Caco-2 (cell line): ENCODE data around the gene TMEM209. TPM values are rescaled to one million over a fixed set of nuclear protein-coding genes. Genes with fewer than 3 reads are reported as not detected.

ENCODE experiments used
- BruUV-seq: library from RNA; stranded (reverse); fragments of 400-500 nt; replicated peaks from 2 replicates; lab custom pipeline; 2021; lab: Mats Ljungman, UMichigan
- CTCF ChIA-PET: fragments of 300-600 bp; sonication (Branson Sonifier 250); formaldehyde crosslinking; loops from one replicate; lab custom pipeline; 2022; ENCODE audit warnings: antibody characterized with exemption; lab: Charles Lee
- POLR2A ChIA-PET: fragments of 300-600 bp; sonication (Branson Sonifier 250); formaldehyde crosslinking; loops from one replicate; lab custom pipeline; 2022; ENCODE audit warnings: antibody characterized with exemption; lab: Charles Lee
- DNase-seq, 2 experiments: peaks; one replicate each; pipeline versions ENCODE4 v3.0.0 to v3.0.0-alpha.2; 2020 to 2022
- H3K27me3 ChIP-seq: replicated peaks from 2 replicates; pipeline ENCODE4 v1.6.0; 2011; ENCODE audit warnings: low read length; ENCODE audit not compliant: control insufficient read depth, insufficient read depth
- H3K36me3 ChIP-seq: 2 replicates; pipeline ENCODE4 v1.5.1; 2011; ENCODE audit warnings: low read length; ENCODE audit not compliant: control insufficient read depth, insufficient read depth
- H3K4me1 ChIP-seq: fragments of 250-450 bp; sonication (Bioruptor Pico); 2 replicates; pipeline ENCODE4 v1.5.1; 2020; ENCODE audit warnings: mild to moderate bottlenecking
- H3K4me3 ChIP-seq: 2 replicates; pipeline ENCODE4 v1.5.1; 2011; ENCODE audit warnings: low read depth, mild to moderate bottlenecking, control low read depth, low read length
- H3K9me3 ChIP-seq: fragments of 250-450 bp; sonication (Bioruptor Pico); 2 replicates; pipeline ENCODE4 v1.5.1; 2020; ENCODE audit warnings: mild to moderate bottlenecking, moderate library complexity
- H3K27ac Mint-ChIP-seq: one replicate; pipeline ENCODE4 v1.8.0; 2022; ENCODE audit warnings: mixed read lengths; ENCODE audit not compliant: unreplicated experiment
- H3K27me3 Mint-ChIP-seq: one replicate; pipeline ENCODE4 v1.8.0; 2022; ENCODE audit warnings: mixed read lengths; ENCODE audit not compliant: insufficient read depth, unreplicated experiment
- H3K36me3 Mint-ChIP-seq: one replicate; pipeline ENCODE4 v1.8.0; 2022; ENCODE audit warnings: mild to moderate bottlenecking, mixed read lengths; ENCODE audit not compliant: insufficient read depth, unreplicated experiment
- H3K4me1 Mint-ChIP-seq: one replicate; pipeline ENCODE4 v1.8.0; 2022; ENCODE audit warnings: low read depth, mixed read lengths; ENCODE audit not compliant: unreplicated experiment
- H3K4me3 Mint-ChIP-seq: one replicate; pipeline ENCODE4 v1.8.0; 2022; ENCODE audit warnings: mild to moderate bottlenecking, moderate library complexity, mixed read lengths; ENCODE audit not compliant: unreplicated experiment
- H3K9me3 Mint-ChIP-seq: one replicate; pipeline ENCODE4 v1.8.0; 2022; ENCODE audit warnings: mixed read lengths; ENCODE audit not compliant: unreplicated experiment
- CTCF ChIP-seq, 2 experiments: fragments of 200-600 bp in 1 of 2; IDR thresholded peaks; 1 replicate in 1 of 2; 2 replicates in 1 of 2; pipeline versions ENCODE4 v1.5.1 to v1.8.0; 2011 to 2022; ENCODE audit warnings: antibody characterized with exemption in 1 of 2, control low read depth in 1 of 2, inconsistent platforms in 1 of 2, low read depth in 1 of 2, low read length in 1 of 2, mild to moderate bottlenecking in 1 of 2, moderate library complexity in 1 of 2; ENCODE audit not compliant: insufficient read depth in 1 of 2, severe bottlenecking in 1 of 2, unreplicated experiment in 1 of 2
- intact Hi-C: fragments of 100-400 bp; cut with micrococcal nuclease; formaldehyde crosslinking; loops from one replicate; pipeline ENCODE4 v1.10.0; 2022; ENCODE audit not compliant: unreplicated experiment
- total RNA-seq: library from RNA; stranded (reverse); gene quantifications from 2 replicates; pipeline ENCODE4 v1.2.3, GENCODE V29; 2022

The TMEM209 gene
- total RNA-seq, 1 experiment from 2014 or later = 34.5 TPM

- Histone ChIP-seq H3K4me3 (no peak overlapping the region), H3K27me3 (no peaks in the 10 kb centered on the region), H3K36me3 (no peaks in the 10 kb centered on the region), H3K9me3 (no peaks in the 10 kb centered on the region), H3K4me1 (peaks cover 7% of the 10 kb centered on the region)
- no TSS peak for BruUV-seq
- no peak for TF ChIP-seq CTCF (IDR thresholded peaks at IDR 0.05; ENCODE audit: insufficient read depth in 1 of 2, low read depth in 1 of 2, low read length in 1 of 2, severe bottlenecking in 1 of 2, unreplicated experiment in 1 of 2)
- Mint-ChIP-seq H3K4me1 (no peaks in the 10 kb centered on the region), H3K27me3 (no peaks in the 10 kb centered on the region), H3K36me3 (peaks cover 11% of the 10 kb centered on the region), H3K27ac (no peak overlapping the region), H3K9me3 (no peaks in the 10 kb centered on the region), H3K4me3 (no peak overlapping the region)
- intact Hi-C loops = no loop called here
- no peak for DNase-seq
- ChIA-PET CTCF (no interaction called here), POLR2A (no interaction called here)
These were observed 3.3 kb upstream of the TMEM209 start for GRCh38 chr7:130208516-130208915.

- Mint-ChIP-seq H3K27ac (no peak within 1 kb of the TSS), H3K4me3 (no peak within 1 kb of the TSS), H3K4me1 (no peaks in the 10 kb centered on the region), H3K27me3 (no peaks in the 10 kb centered on the region), H3K36me3 (peaks cover 18% of the 10 kb centered on the region), H3K9me3 (no peaks in the 10 kb centered on the region)
- intact Hi-C loops = no loop called here
- CTCF ChIA-PET = no interaction called here
- Histone ChIP-seq H3K9me3 (no peaks in the 10 kb centered on the region), H3K36me3 (no peaks in the 10 kb centered on the region), H3K4me3 (no peak within 1 kb of the TSS), H3K27me3 (no peaks in the 10 kb centered on the region), H3K4me1 (peaks cover 7% of the 10 kb centered on the region)
- POLR2A ChIA-PET = no interaction called here
- TF ChIP-seq CTCF (IDR thresholded peaks at IDR 0.05; ENCODE audit: insufficient read depth in 1 of 2, low read depth in 1 of 2, low read length in 1 of 2, severe bottlenecking in 1 of 2, unreplicated experiment in 1 of 2) = no peak
- no TSS peak for BruUV-seq
- DNase-seq = no peak
These were observed 2.4 kb upstream of the TMEM209 start, which contains the start of gene SSMEM1 for GRCh38 chr7:130207642-130208041. Gene SSMEM1, plus strand, starts transcription at chr7:130207860. Its CDS starts 51 bp downstream, at chr7:130207911.

GRCh38 chr7:130207033-130207432 is 1.8 kb upstream of the TMEM209 start:
- Histone ChIP-seq H3K4me3 (no peak overlapping the region), H3K4me1 (peaks cover 7% of the 10 kb centered on the region), H3K36me3 (no peaks in the 10 kb centered on the region), H3K27me3 (no peaks in the 10 kb centered on the region), H3K9me3 (no peaks in the 10 kb centered on the region)
- no peaks in the 10 kb centered on the region for H3K9me3 Mint-ChIP-seq
- DNase-seq = no peak
- no peaks in the 10 kb centered on the region for H3K27me3 Mint-ChIP-seq
- intact Hi-C loops = no loop called here
- BruUV-seq = no TSS peak
- CTCF ChIA-PET = no interaction called here
- no peak overlapping the region for H3K4me3 Mint-ChIP-seq
- TF ChIP-seq CTCF (IDR thresholded peaks at IDR 0.05; ENCODE audit: insufficient read depth in 1 of 2, low read depth in 1 of 2, low read length in 1 of 2, severe bottlenecking in 1 of 2, unreplicated experiment in 1 of 2) = no peak
- no peak overlapping the region for H3K27ac Mint-ChIP-seq
- POLR2A ChIA-PET = no interaction called here
- peaks cover 22% of the 10 kb centered on the region for H3K36me3 Mint-ChIP-seq
- no peaks in the 10 kb centered on the region for H3K4me1 Mint-ChIP-seq
